K562 (cell line): ENCODE data around the gene PHF1. TPM values are rescaled to one million over a fixed set of nuclear protein-coding genes. Genes with fewer than 3 reads are reported as not detected.
A peak's percentile ranks its signal among the peaks of the same experiment; 100 is the strongest.

Source experiments
- ETV1 ChIP-seq: fragments of 450-650 bp; conservative IDR thresholded peaks from 2 replicates; pipeline ENCODE4 v1.6.1; 2016; ENCODE audit warnings: missing genetic modification characterization, control low read depth, low read depth, missing compliant biosample characterization
- FIP1L1 ChIP-seq: fragments of 200-400 bp; formaldehyde crosslinking; IDR thresholded peaks from 2 replicates; pipeline ENCODE4 v1.6.1; 2018; ENCODE audit warnings: mild to moderate bottlenecking, low read depth, low read length; ENCODE audit not compliant: poor library complexity, severe bottlenecking
- FOS ChIP-seq: IDR thresholded peaks from 3 replicates; pipeline ENCODE4 v1.6.1; 2011; ENCODE audit not compliant: insufficient read length; ENCODE audit errors: extremely low read depth
- FOXK1 ChIP-seq: sonication (generic); formaldehyde crosslinking; IDR thresholded peaks from 2 replicates; pipeline ENCODE4 v1.8.0; 2022; ENCODE audit warnings: missing genetic modification reagents, mild to moderate bottlenecking, borderline replicate concordance
- GABPA ChIP-seq: fragments of 200-800 bp; sonication (Bioruptor generic); conservative IDR thresholded peaks from 2 replicates; pipeline ENCODE4 v1.6.1; 2016; ENCODE audit warnings: low read depth, missing genetic modification characterization, missing compliant biosample characterization
- HDAC1 ChIP-seq, 2 experiments: fragments of 450-650 bp; IDR thresholded peaks; 2 replicates each; pipeline ENCODE4 v1.6.1; 2016 to 2017; ENCODE audit warnings: inconsistent platforms in 1 of 2, mild to moderate bottlenecking in 1 of 2, moderate library complexity in 1 of 2
- HLTF ChIP-seq: fragments of 450-650 bp; IDR thresholded peaks from 2 replicates; pipeline ENCODE4 v1.6.1; 2016
- NR2F6 ChIP-seq: fragments of 450-650 bp; formaldehyde crosslinking; IDR thresholded peaks from 2 replicates; pipeline ENCODE4 v1.4.0; 2020; ENCODE audit warnings: mild to moderate bottlenecking
- RBBP5 ChIP-seq: fragments of 200-600 bp; sonication (generic); IDR thresholded peaks from 2 replicates; pipeline ENCODE4 v1.6.1; 2012; ENCODE audit warnings: borderline replicate concordance, mild to moderate bottlenecking, low read length, control low read depth, inconsistent platforms; ENCODE audit not compliant: insufficient read depth, poor library complexity, severe bottlenecking
- SMARCA5 ChIP-seq: fragments of 450-650 bp; IDR thresholded peaks from 2 replicates; pipeline ENCODE4 v1.6.1; 2016
- ZNF584 ChIP-seq: fragments of 200-800 bp; sonication (Bioruptor generic); IDR thresholded peaks from 2 replicates; pipeline ENCODE4 v1.6.1; 2016; ENCODE audit warnings: low read depth, mild to moderate bottlenecking, missing genetic modification characterization, missing compliant biosample characterization
- ZNF589 ChIP-seq: fragments of 200-800 bp; sonication (Bioruptor generic); IDR thresholded peaks from 2 replicates; pipeline ENCODE4 v1.6.1; 2016; ENCODE audit warnings: low read depth, missing genetic modification characterization, missing compliant biosample characterization
- polyA plus RNA-seq, 8 experiments: library from polyadenylated mRNA; depleted of rRNA in 4 of 8; stranded (reverse) in 5 of 8; unstranded in 3 of 8; fragments of >200 nt; fragmentation: Nextera tagmentation in 2 of 8; fragmentation: Illumina TruSeq in 1 of 8; extraction: Ambion mirVana in 2 of 8; extraction: Trizol in 1 of 8; gene quantifications; 2 replicates each; pipeline versions ENCODE4 v1.2.1 to v1.2.3, GENCODE V29; 2011 to 2014; ENCODE audit warnings: inconsistent platforms in 1 of 8, missing spikeins in 1 of 8
- total RNA-seq, 7 experiments: library from RNA; depleted of rRNA in 6 of 7; stranded (reverse); fragments of >200 nt in 6 of 7; fragmentation: Illumina TruSeq in 2 of 7; extraction: Trizol in 2 of 7; gene quantifications; 2 replicates each; pipeline versions ENCODE4 v1.2.1 to v1.2.3, GENCODE V29; 2011 to 2021; ENCODE audit warnings: low replicate concordance in 1 of 7
- TF ChIP-seq, protein P1 (sequence below), 2 experiments: fragments of 150-350 bp in 1 of 2; IDR thresholded peaks; 2 replicates each; pipeline ENCODE4 v1.6.1; 2012 to 2016; ENCODE audit warnings: low read depth in 2 of 2, low read length in 2 of 2, mild to moderate bottlenecking in 1 of 2, moderate library complexity in 1 of 2
- TF ChIP-seq, protein P2 (sequence below), 2 experiments: fragments of 450-650 bp; IDR thresholded peaks; 2 replicates each; pipeline ENCODE4 v1.6.1; 2016; ENCODE audit warnings: mild to moderate bottlenecking in 2 of 2, borderline replicate concordance in 1 of 2, low read depth in 1 of 2, moderate library complexity in 1 of 2

The PHF1 gene
- total and polyA plus RNA-seq, 9 of the 15 experiments (the other 6 are each of a cell fraction or from before 2014, with no cell fraction given), result 3.7 to 64.2 (median 33.7) TPM

DNA sequence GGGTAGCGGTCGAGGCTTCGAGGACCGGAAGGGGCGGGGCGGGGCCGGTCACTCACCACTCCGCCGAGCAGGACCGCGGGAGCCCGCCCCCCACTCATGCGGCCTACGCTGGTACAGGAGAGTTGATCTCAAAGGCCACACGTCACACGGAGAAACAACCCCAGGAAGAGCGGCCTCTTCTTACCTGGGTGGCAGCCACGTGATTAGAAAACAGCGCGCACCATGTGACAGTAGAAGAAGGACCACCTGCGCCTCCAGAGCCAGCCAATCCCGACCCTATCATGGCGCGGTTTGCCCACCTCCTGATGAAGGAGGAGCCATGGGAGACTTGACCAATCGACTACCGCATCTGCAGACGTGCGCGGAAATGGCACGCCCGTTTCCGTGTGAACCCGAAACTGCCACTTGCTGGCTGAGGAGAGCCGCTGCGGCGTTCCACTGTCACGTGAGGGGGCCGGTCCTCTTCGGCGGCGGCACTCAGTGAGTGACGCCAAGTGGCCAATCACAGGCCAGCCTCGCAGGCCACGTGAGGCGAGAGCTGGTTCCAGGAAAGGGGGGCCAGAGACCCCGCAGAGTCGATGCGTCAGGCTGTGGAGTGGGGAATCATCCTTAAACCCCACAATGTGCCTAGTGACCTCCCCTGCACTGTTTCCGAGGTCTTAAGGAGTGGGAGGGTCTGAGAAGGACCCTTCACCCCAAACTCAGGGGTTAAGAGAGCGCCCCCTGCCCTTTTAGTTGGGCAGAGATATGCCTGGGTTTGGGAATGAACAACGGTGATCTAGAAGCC is 7.3 kb downstream of the PHF1 start, which contains the start of gene CUTA (continued):
- TF ChIP-seq, protein P1, sequence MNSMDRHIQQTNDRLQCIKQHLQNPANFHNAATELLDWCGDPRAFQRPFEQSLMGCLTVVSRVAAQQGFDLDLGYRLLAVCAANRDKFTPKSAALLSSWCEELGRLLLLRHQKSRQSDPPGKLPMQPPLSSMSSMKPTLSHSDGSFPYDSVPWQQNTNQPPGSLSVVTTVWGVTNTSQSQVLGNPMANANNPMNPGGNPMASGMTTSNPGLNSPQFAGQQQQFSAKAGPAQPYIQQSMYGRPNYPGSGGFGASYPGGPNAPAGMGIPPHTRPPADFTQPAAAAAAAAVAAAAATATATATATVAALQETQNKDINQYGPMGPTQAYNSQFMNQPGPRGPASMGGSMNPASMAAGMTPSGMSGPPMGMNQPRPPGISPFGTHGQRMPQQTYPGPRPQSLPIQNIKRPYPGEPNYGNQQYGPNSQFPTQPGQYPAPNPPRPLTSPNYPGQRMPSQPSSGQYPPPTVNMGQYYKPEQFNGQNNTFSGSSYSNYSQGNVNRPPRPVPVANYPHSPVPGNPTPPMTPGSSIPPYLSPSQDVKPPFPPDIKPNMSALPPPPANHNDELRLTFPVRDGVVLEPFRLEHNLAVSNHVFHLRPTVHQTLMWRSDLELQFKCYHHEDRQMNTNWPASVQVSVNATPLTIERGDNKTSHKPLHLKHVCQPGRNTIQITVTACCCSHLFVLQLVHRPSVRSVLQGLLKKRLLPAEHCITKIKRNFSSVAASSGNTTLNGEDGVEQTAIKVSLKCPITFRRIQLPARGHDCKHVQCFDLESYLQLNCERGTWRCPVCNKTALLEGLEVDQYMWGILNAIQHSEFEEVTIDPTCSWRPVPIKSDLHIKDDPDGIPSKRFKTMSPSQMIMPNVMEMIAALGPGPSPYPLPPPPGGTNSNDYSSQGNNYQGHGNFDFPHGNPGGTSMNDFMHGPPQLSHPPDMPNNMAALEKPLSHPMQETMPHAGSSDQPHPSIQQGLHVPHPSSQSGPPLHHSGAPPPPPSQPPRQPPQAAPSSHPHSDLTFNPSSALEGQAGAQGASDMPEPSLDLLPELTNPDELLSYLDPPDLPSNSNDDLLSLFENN (IDR thresholded peaks at IDR 0.05; ENCODE audit: low read depth in 2 of 2, low read length in 2 of 2), result peak in 1 of 2 experiments; percentile 89; a peak in 2 of 4 replicates
- TF ChIP-seq ETV1 (peak; percentile 89), FOXK1 (CRISPR knock-in tag) (no peak), FOS (peak; percentile 81), HLTF (no peak), RBBP5 (peak; percentile 47), NR2F6 (CRISPR knock-in tag) (no peak), ZNF584 (CRISPR knock-in tag) (no peak), FIP1L1 (peak; percentile 52), GABPA (peak; percentile 90), SMARCA5 (no peak), ZNF589 (peak; percentile 88), HDAC1 (IDR thresholded peaks at IDR 0.05) (peak in 1 of 2 experiments; percentile 97; a peak in 2 of 4 replicates)
- TF ChIP-seq, protein P2, sequence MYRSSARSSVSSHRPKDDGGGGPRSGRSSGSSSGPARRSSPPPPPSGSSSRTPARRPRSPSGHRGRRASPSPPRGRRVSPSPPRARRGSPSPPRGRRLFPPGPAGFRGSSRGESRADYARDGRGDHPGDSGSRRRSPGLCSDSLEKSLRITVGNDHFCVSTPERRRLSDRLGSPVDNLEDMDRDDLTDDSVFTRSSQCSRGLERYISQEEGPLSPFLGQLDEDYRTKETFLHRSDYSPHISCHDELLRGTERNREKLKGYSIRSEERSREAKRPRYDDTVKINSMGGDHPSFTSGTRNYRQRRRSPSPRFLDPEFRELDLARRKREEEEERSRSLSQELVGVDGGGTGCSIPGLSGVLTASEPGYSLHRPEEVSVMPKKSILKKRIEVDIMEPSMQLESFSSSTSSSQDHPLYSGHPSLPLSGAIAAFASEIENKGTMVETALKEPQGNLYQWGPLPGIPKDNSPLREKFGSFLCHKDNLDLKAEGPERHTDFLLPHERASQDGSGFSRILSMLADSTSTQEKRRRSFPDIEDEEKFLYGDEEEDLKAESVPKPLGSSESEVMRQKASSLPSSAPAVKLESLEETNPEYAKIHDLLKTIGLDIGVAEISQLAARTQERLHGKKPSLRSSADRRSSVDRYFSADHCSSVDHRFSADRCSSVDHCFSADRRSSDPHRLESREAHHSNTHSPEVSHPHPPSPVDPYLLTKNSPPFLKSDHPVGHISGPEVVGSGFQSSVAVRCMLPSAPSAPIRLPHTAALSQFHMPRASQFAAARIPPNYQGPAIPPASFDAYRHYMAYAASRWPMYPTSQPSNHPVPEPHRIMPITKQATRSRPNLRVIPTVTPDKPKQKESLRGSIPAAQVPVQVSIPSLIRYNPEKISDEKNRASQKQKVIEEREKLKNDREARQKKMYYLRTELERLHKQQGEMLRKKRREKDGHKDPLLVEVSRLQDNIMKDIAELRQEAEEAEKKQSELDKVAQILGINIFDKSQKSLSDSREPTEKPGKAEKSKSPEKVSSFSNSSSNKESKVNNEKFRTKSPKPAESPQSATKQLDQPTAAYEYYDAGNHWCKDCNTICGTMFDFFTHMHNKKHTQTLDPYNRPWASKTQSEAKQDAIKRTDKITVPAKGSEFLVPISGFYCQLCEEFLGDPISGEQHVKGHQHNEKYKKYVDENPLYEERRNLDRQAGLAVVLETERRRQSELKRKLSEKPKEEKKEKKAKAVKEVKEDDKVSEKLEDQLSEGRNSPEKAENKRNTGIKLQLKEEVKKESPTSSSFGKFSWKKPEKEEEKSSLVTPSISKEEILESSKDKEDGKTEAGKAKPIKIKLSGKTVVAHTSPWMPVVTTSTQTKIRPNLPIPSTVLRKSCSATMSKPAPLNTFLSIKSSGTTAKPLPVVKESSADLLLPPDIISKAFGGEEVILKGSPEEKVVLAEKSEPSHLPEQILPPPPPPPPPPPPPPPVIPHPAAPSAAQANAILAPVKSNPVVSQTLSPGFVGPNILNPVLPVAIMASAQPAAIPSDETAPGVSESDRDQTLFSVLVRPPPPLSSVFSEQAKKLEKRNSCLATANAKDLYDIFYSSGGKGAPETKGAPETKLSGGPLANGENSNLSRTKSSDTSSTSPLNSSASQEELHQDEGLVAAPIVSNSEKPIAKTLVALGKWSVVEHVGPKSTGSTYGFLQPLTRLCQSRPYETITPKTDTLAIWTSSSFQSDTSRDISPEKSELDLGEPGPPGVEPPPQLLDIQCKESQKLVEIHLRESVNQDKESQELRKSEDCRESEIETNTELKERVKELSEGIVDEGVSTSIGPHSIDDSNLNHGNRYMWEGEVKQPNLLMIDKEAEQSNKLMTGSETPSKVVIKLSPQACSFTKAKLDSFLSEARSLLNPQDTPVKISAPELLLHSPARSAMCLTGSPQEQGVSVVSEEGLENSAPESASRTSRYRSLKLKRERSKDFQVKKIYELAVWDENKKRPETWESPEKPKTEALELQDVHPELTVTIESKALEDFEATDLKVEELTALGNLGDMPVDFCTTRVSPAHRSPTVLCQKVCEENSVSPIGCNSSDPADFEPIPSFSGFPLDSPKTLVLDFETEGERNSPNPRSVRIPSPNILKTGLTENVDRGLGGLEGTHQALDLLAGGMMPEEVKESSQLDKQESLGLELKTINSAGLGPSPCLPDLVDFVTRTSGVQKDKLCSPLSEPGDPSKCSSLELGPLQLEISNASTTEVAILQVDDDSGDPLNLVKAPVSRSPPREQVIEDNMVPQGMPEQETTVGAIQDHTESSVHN (IDR thresholded peaks at IDR 0.05; ENCODE audit: borderline replicate concordance in 1 of 2, low read depth in 1 of 2), result peak in 1 of 2 experiments; percentile 74; a peak in 1 of 4 replicates
